Measurements from ENCODE around the gene SERPINE2. TPM values are rescaled to one million over a fixed set of nuclear protein-coding genes. Genes with fewer than 3 reads are reported as not detected.
"Not testable (repeated sequence)": the region's sequence is repeated elsewhere in the genome, so short reads cannot be mapped to it uniquely, and the experiment has no call there.

Gene SERPINE2
- polyA plus RNA-seq, 3 donors from 2014 or later: 17.9 to 20.3 (median 18.7) TPM

GRCh38 chr2:224022486-224022885 is 16.6 kb downstream of the SERPINE2 start:
- Mint-ChIP-seq H3K27me3 (ENCODE audit: low read depth in 3 of 3) (peaks cover 0 to 2% (median 2%) of the 10 kb centered on the region in 3 donors), H3K4me1 (peaks cover 36 to 51% of the 10 kb centered on the region in 2 donors), H3K4me3 (no peak overlapping the region), H3K36me3 (no peaks in the 10 kb centered on the region), H3K27ac (peak overlapping the region in 2 of 6 donors; percentile 24 to 89), H3K9me3 (no peaks in the 10 kb centered on the region)
- no peak for DNase-seq

GRCh38 chr2:224020523-224020922 is 18.6 kb downstream of the SERPINE2 start:
- H3K4me3 Mint-ChIP-seq: no peak overlapping the region
- H3K9me3 Mint-ChIP-seq: no peaks in the 10 kb centered on the region
- no peaks in the 10 kb centered on the region for H3K27me3 Mint-ChIP-seq (ENCODE audit: low read depth in 3 of 3)
- H3K36me3 Mint-ChIP-seq: no peaks in the 10 kb centered on the region
- DNase-seq: no peak
- no peak overlapping the region for H3K27ac Mint-ChIP-seq
- peaks cover 16 to 41% of the 10 kb centered on the region in 2 donors for H3K4me1 Mint-ChIP-seq

DNA sequence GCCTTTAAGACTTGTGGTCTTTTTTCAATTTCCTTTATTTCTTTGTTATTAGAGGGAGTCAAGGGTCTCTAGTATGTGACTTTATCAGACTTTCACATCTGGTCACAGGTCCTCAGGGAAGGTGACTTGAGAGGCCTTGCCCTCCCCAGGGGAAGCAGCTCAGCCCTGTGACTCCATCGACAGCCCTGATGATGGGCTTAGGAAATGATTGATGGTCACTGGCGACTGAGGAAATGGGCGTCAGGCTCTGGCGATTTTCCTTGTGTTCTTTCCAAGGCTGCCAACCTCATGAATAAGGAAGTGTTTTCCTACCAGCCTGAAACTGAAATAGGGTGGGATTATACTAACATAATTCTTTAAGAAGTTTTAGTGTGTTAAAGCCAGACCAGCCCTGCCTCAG is 21.1 kb downstream of the SERPINE2 start:
- Mint-ChIP-seq H3K4me3 (no peak overlapping the region), H3K27ac (no peak overlapping the region)

DNA sequence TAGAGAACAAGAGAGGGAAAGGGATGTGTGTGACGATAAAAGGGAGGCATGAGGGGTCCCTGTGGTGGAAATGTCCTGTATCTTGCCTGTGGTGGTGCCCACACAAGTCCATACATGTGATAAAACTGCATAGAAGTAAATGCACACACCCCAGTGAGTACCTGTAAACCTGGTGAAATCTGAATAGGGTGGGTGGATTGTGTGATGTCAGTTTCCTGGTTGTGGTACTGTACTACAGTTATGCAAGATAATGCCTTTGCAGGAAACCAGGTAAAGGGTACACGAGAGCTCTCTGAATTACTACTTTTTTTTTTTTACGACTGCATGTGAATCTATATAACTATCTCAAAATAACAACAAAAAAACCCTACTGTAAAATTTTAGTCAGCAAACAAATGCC is 22.1 kb downstream of the SERPINE2 start:
- DNase-seq: no peak
- H3K4me1 Mint-ChIP-seq: peaks cover 6 to 18% of the 10 kb centered on the region in 2 donors
- no peaks in the 10 kb centered on the region for H3K9me3 Mint-ChIP-seq
- H3K27ac Mint-ChIP-seq: no peak overlapping the region
- peaks cover 0 to 2% (median 0%) of the 10 kb centered on the region in 3 donors for H3K27me3 Mint-ChIP-seq (ENCODE audit: low read depth in 3 of 3)
- no peak overlapping the region for H3K4me3 Mint-ChIP-seq
- peaks cover 0 to 3% (median 0%) of the 10 kb centered on the region in 3 donors for H3K36me3 Mint-ChIP-seq

More for the DNA sequence above, 21.1 kb downstream of the SERPINE2 start:
- Mint-ChIP-seq H3K9me3 (no peaks in the 10 kb centered on the region), H3K36me3 (peaks cover 0 to 3% (median 0%) of the 10 kb centered on the region in 3 donors), H3K27me3 (ENCODE audit: low read depth in 3 of 3) (peaks cover 0 to 2% (median 0%) of the 10 kb centered on the region in 3 donors), H3K4me1 (peaks cover 6 to 24% of the 10 kb centered on the region in 2 donors)
- no peak for DNase-seq

- Mint-ChIP-seq H3K4me1 (peaks cover 8 to 30% of the 10 kb centered on the region in 2 donors), H3K27me3 (ENCODE audit: low read depth in 3 of 3) (peaks cover 0 to 4% (median 0%) of the 10 kb centered on the region in 3 donors), H3K4me3 (peak overlapping the region in 1 of 5 donors; percentile 70), H3K27ac (no peak overlapping the region), H3K36me3 (peaks cover 0 to 3% (median 0%) of the 10 kb centered on the region in 3 donors), H3K9me3 (no peaks in the 10 kb centered on the region)
- DNase-seq: no peak
Observed at GRCh38 chr2:224014336-224014735, 24.8 kb downstream of the SERPINE2 start.

GRCh38 chr2:224011837-224012236 is 27.2 kb downstream of the SERPINE2 start:
- Mint-ChIP-seq H3K36me3 (peaks cover 0 to 3% (median 0%) of the 10 kb centered on the region in 3 donors), H3K27ac (peak overlapping the region in 2 of 6 donors; percentile 14 to 22), H3K4me1 (peaks cover 8 to 27% of the 10 kb centered on the region in 2 donors), H3K9me3 (no peaks in the 10 kb centered on the region), H3K4me3 (no peak overlapping the region), H3K27me3 (ENCODE audit: low read depth in 3 of 3) (peaks cover 0 to 4% (median 0%) of the 10 kb centered on the region in 3 donors)
- DNase-seq: no peak

GRCh38 chr2:224009605-224010315 is 29.3 kb downstream of the SERPINE2 start:
- Mint-ChIP-seq H3K27me3 (ENCODE audit: low read depth in 3 of 3) (peaks cover 0 to 2% (median 0%) of the 10 kb centered on the region in 3 donors), H3K4me3 (no peak overlapping the region), H3K36me3 (no peaks in the 10 kb centered on the region), H3K4me1 (peaks cover 2 to 13% of the 10 kb centered on the region in 2 donors), H3K9me3 (no peaks in the 10 kb centered on the region), H3K27ac (no peak overlapping the region)
- no peak for DNase-seq

GRCh38 chr2:224008702-224009261 is 30.3 kb downstream of the SERPINE2 start:
- Mint-ChIP-seq H3K27me3 (ENCODE audit: low read depth in 3 of 3) (peaks cover 0 to 2% (median 0%) of the 10 kb centered on the region in 3 donors), H3K9me3 (no peaks in the 10 kb centered on the region), H3K4me1 (peaks cover 2 to 12% of the 10 kb centered on the region in 2 donors), H3K27ac (no peak overlapping the region), H3K4me3 (no peak overlapping the region), H3K36me3 (no peaks in the 10 kb centered on the region)
- DNase-seq: no peak

- Mint-ChIP-seq H3K27ac (no peak overlapping the region), H3K27me3 (ENCODE audit: low read depth in 3 of 3) (peaks cover 0 to 1% (median 0%) of the 10 kb centered on the region in 3 donors), H3K4me3 (no peak overlapping the region), H3K36me3 (no peaks in the 10 kb centered on the region), H3K4me1 (no peaks in the 10 kb centered on the region), H3K9me3 (no peaks in the 10 kb centered on the region)
- no peak for DNase-seq
Observed at GRCh38 chr2:224004105-224004695, 34.9 kb downstream of the SERPINE2 start.

DNA sequence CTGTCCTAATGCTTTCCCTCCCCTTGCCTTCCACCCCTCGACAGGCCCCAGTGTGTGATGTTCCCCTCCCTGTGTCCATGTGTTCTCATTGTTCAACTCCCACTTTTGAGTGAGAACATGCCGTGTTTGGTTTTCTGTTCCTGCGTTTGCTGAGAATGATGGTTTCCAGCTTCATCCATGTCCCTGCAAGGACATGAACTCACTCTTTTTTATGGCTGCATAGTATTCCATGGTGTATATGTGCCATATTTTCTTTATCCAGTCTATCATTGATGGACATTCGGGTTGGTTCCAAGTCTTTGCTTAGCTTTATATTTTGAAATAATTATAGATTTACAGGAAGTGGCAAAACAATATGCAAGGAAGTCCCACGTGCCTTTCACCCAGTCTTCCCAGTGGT is 38.4 kb downstream of the SERPINE2 start:
- H3K27me3 Mint-ChIP-seq (ENCODE audit: low read depth in 3 of 3); H3K9me3 Mint-ChIP-seq; DNase-seq; H3K27ac Mint-ChIP-seq; H3K36me3 Mint-ChIP-seq; H3K4me3 Mint-ChIP-seq; H3K4me1 Mint-ChIP-seq: not testable (repeated sequence)

- H3K4me3 Mint-ChIP-seq: no peak overlapping the region
- no peaks in the 10 kb centered on the region for H3K4me1 Mint-ChIP-seq
- no peak for DNase-seq
- no peaks in the 10 kb centered on the region for H3K9me3 Mint-ChIP-seq
- H3K27ac Mint-ChIP-seq: no peak overlapping the region
- H3K27me3 Mint-ChIP-seq (ENCODE audit: low read depth in 3 of 3): peaks cover 0 to 2% (median 1%) of the 10 kb centered on the region in 3 donors
- H3K36me3 Mint-ChIP-seq: no peaks in the 10 kb centered on the region
Observed at GRCh38 chr2:223999862-224000261, 39.2 kb downstream of the SERPINE2 start.

DNA sequence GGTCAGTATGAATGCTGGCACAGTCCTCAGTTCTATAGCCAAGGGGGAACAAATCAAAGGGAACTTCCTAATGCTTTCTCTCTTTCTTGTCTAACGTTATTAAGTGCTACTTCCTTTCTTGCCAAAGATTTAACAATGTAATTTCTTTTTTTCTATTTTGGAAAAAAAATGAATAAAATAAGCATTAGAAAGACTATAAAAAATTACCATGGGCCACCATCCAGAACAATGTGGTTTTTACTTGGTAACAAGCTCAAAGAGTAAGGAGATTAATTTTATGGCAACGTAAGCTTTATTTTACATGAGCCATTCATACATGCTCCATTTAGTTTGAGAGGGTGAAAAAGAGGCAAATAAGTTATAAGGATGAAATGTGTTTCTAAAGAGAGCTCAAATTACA is 40.1 kb downstream of the SERPINE2 start:
- Mint-ChIP-seq H3K4me1 (no peaks in the 10 kb centered on the region), H3K27ac (no peak overlapping the region), H3K4me3 (no peak overlapping the region), H3K27me3 (ENCODE audit: low read depth in 3 of 3) (peaks cover 0 to 2% (median 1%) of the 10 kb centered on the region in 3 donors), H3K36me3 (no peaks in the 10 kb centered on the region), H3K9me3 (no peaks in the 10 kb centered on the region)
- no peak for DNase-seq

DNA sequence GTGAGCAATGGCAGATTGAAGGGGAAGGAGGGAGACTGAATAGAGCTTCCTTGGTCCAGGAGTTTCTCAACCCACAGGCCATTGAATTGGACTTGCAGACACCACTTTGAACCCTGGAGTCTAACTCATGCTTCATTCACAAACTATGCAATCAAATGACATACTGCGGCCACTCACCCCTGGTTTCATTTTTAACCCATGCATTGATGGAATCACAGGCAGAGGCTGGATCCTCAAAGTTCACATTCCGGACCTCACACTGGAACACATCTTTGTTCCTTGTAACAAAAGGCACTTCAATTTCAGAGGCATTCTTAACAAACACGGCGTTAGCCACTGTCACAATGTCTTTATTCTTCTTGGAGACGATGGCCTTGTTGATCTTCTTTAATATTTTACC is 41.1 kb downstream of the SERPINE2 start:
- no peak for DNase-seq
- Mint-ChIP-seq H3K27ac (no peak overlapping the region), H3K4me3 (no peak overlapping the region), H3K4me1 (no peaks in the 10 kb centered on the region), H3K9me3 (no peaks in the 10 kb centered on the region), H3K27me3 (ENCODE audit: low read depth in 3 of 3) (peaks cover 0 to 2% (median 1%) of the 10 kb centered on the region in 3 donors), H3K36me3 (no peaks in the 10 kb centered on the region)

- no peak overlapping the region for H3K4me3 Mint-ChIP-seq
- DNase-seq: no peak
- H3K27ac Mint-ChIP-seq: peak overlapping the region in 1 of 6 donors; percentile 62
- no peaks in the 10 kb centered on the region for H3K9me3 Mint-ChIP-seq
- no peaks in the 10 kb centered on the region for H3K36me3 Mint-ChIP-seq
- H3K27me3 Mint-ChIP-seq (ENCODE audit: low read depth in 3 of 3): peaks cover 0 to 2% (median 1%) of the 10 kb centered on the region in 3 donors
- H3K4me1 Mint-ChIP-seq: no peaks in the 10 kb centered on the region
Observed at GRCh38 chr2:223996391-223996790, 42.7 kb downstream of the SERPINE2 start.
